ENCODE data around the gene USH1G.
"Not testable (repeated sequence)": the region's sequence is repeated elsewhere in the genome, so short reads cannot be mapped to it uniquely, and the experiment has no call there.

USH1G gene

GRCh38 chr17:74922694-74923537 is at the start of gene USH1G:
Gene USH1G, minus strand, starts transcription at chr17:74923255. Its CDS starts 182 bp downstream, at chr17:74923073.
- WGBS (ENCODE audit: insufficient coverage, insufficient read length), result no CpG with 5 or more reads among the region's 57 CpGs
- no peak for DNase-seq (ENCODE audit: low read depth, low spot score)
- H3K36me3 ChIP-seq (ENCODE audit: control insufficient read depth, insufficient read depth, low read length), result no peaks in the 10 kb centered on the region; the same call in 1 of the 2 replicates
- H3K27ac ChIP-seq (ENCODE audit: low read length), result no peak within 1 kb of the TSS
- H3K9me3 ChIP-seq (ENCODE audit: control insufficient read depth, insufficient read depth, low read length), result no peaks in the 10 kb centered on the region
- H3K27me3 ChIP-seq (ENCODE audit: control insufficient read depth, insufficient read depth, low read length), result peaks cover 40% of the 10 kb centered on the region
- peaks cover 10% of the 10 kb centered on the region for H3K4me1 ChIP-seq (ENCODE audit: control insufficient read depth, insufficient read depth, low read length)
- H3K4me3 ChIP-seq (ENCODE audit: low read length), result peak within 1 kb of the TSS; percentile 34; the same call in 1 of the 2 replicates

GRCh38 chr17:74972107-74972972 is 49.3 kb upstream of the USH1G start, which contains the start of gene HID1:
Gene HID1, minus strand, starts transcription at chr17:74972759. Its CDS starts 103 bp downstream, at chr17:74972656.
- Histone ChIP-seq H3K27me3 (ENCODE audit: control insufficient read depth, insufficient read depth, low read length) (peaks cover 17% of the 10 kb centered on the region), H3K36me3 (ENCODE audit: control insufficient read depth, insufficient read depth, low read length) (no peaks in the 10 kb centered on the region), H3K4me1 (ENCODE audit: control insufficient read depth, insufficient read depth, low read length) (peaks cover 7% of the 10 kb centered on the region; the same call in 1 of the 2 replicates), H3K4me3 (ENCODE audit: low read length) (peak within 1 kb of the TSS; percentile 61; the same call in 1 of the 2 replicates), H3K27ac (ENCODE audit: low read length) (no peak within 1 kb of the TSS), H3K9me3 (ENCODE audit: control insufficient read depth, insufficient read depth, low read length) (no peaks in the 10 kb centered on the region)
- DNase-seq (ENCODE audit: low read depth, low spot score), result no peak
- WGBS (ENCODE audit: insufficient coverage, insufficient read length), result no CpG with 5 or more reads among the region's 95 CpGs

GRCh38 chr17:74971842-74972106 is 48.7 kb upstream of the USH1G start:
- Histone ChIP-seq H3K9me3 (ENCODE audit: control insufficient read depth, insufficient read depth, low read length) (no peaks in the 10 kb centered on the region), H3K27me3 (ENCODE audit: control insufficient read depth, insufficient read depth, low read length) (peaks cover 17% of the 10 kb centered on the region), H3K27ac (ENCODE audit: low read length) (no peak overlapping the region), H3K4me3 (ENCODE audit: low read length) (peak overlapping the region; percentile 61; the same call in 1 of the 2 replicates), H3K36me3 (ENCODE audit: control insufficient read depth, insufficient read depth, low read length) (no peaks in the 10 kb centered on the region), H3K4me1 (ENCODE audit: control insufficient read depth, insufficient read depth, low read length) (peaks cover 7% of the 10 kb centered on the region; the same call in 1 of the 2 replicates)
- no peak for DNase-seq (ENCODE audit: low read depth, low spot score)
- WGBS (ENCODE audit: insufficient coverage, insufficient read length), result no CpG with 5 or more reads among the region's 9 CpGs

GRCh38 chr17:74971069-74971841 is 48.2 kb upstream of the USH1G start:
- H3K4me1 ChIP-seq (ENCODE audit: control insufficient read depth, insufficient read depth, low read length), result peaks cover 7% of the 10 kb centered on the region; the same call in 1 of the 2 replicates
- no peaks in the 10 kb centered on the region for H3K36me3 ChIP-seq (ENCODE audit: control insufficient read depth, insufficient read depth, low read length)
- H3K27ac ChIP-seq (ENCODE audit: low read length), result no peak overlapping the region
- H3K9me3 ChIP-seq (ENCODE audit: control insufficient read depth, insufficient read depth, low read length), result no peaks in the 10 kb centered on the region
- peak overlapping the region; percentile 61; the same call in 1 of the 2 replicates for H3K4me3 ChIP-seq (ENCODE audit: low read length)
- WGBS (ENCODE audit: insufficient coverage, insufficient read length), result no CpG with 5 or more reads among the region's 8 CpGs
- peaks cover 17% of the 10 kb centered on the region for H3K27me3 ChIP-seq (ENCODE audit: control insufficient read depth, insufficient read depth, low read length)
- DNase-seq (ENCODE audit: low read depth, low spot score), result no peak

- Histone ChIP-seq H3K27ac (ENCODE audit: low read length) (no peak overlapping the region), H3K4me1 (ENCODE audit: control insufficient read depth, insufficient read depth, low read length) (peaks cover 7% of the 10 kb centered on the region; the same call in 1 of the 2 replicates), H3K36me3 (ENCODE audit: control insufficient read depth, insufficient read depth, low read length) (no peaks in the 10 kb centered on the region), H3K27me3 (ENCODE audit: control insufficient read depth, insufficient read depth, low read length) (peaks cover 17% of the 10 kb centered on the region), H3K4me3 (ENCODE audit: low read length) (no peak overlapping the region), H3K9me3 (ENCODE audit: control insufficient read depth, insufficient read depth, low read length) (no peaks in the 10 kb centered on the region)
- no peak for DNase-seq (ENCODE audit: low read depth, low spot score)
- WGBS (ENCODE audit: insufficient coverage, insufficient read length), result no CpG with 5 or more reads among the region's 3 CpGs
Observed at GRCh38 chr17:74970395-74970794, 47.3 kb upstream of the USH1G start.

GRCh38 chr17:74969501-74969900 is 46.4 kb upstream of the USH1G start:
- H3K4me3 ChIP-seq (ENCODE audit: low read length); H3K4me1 ChIP-seq (ENCODE audit: control insufficient read depth, insufficient read depth, low read length); DNase-seq (ENCODE audit: low read depth, low spot score); H3K9me3 ChIP-seq (ENCODE audit: control insufficient read depth, insufficient read depth, low read length); H3K36me3 ChIP-seq (ENCODE audit: control insufficient read depth, insufficient read depth, low read length); H3K27ac ChIP-seq (ENCODE audit: low read length): not testable (repeated sequence)
- no CpG with 5 or more reads among the region's 5 CpGs for WGBS (ENCODE audit: insufficient coverage, insufficient read length)
- H3K27me3 ChIP-seq (ENCODE audit: control insufficient read depth, insufficient read depth, low read length), result peaks cover 16% of the 10 kb centered on the region

- H3K9me3 ChIP-seq (ENCODE audit: control insufficient read depth, insufficient read depth, low read length), result no peaks in the 10 kb centered on the region
- H3K27ac ChIP-seq (ENCODE audit: low read length), result no peak overlapping the region
- no CpG with 5 or more reads among the region's 5 CpGs for WGBS (ENCODE audit: insufficient coverage, insufficient read length)
- H3K36me3 ChIP-seq (ENCODE audit: control insufficient read depth, insufficient read depth, low read length), result no peaks in the 10 kb centered on the region
- peaks cover 7% of the 10 kb centered on the region; the same call in 1 of the 2 replicates for H3K4me1 ChIP-seq (ENCODE audit: control insufficient read depth, insufficient read depth, low read length)
- DNase-seq (ENCODE audit: low read depth, low spot score), result no peak
- H3K27me3 ChIP-seq (ENCODE audit: control insufficient read depth, insufficient read depth, low read length), result peaks cover 13% of the 10 kb centered on the region
- H3K4me3 ChIP-seq (ENCODE audit: low read length), result no peak overlapping the region
Observed at GRCh38 chr17:74968361-74968780, 45.3 kb upstream of the USH1G start.

- WGBS (ENCODE audit: insufficient coverage, insufficient read length), result no CpG with 5 or more reads among the region's 14 CpGs
- no peaks in the 10 kb centered on the region for H3K27me3 ChIP-seq (ENCODE audit: control insufficient read depth, insufficient read depth, low read length)
- DNase-seq (ENCODE audit: low read depth, low spot score), result no peak
- no peak overlapping the region for H3K4me3 ChIP-seq (ENCODE audit: low read length)
- no peak overlapping the region for H3K27ac ChIP-seq (ENCODE audit: low read length)
- H3K4me1 ChIP-seq (ENCODE audit: control insufficient read depth, insufficient read depth, low read length), result peaks cover 7% of the 10 kb centered on the region
- no peaks in the 10 kb centered on the region for H3K9me3 ChIP-seq (ENCODE audit: control insufficient read depth, insufficient read depth, low read length)
- H3K36me3 ChIP-seq (ENCODE audit: control insufficient read depth, insufficient read depth, low read length), result no peaks in the 10 kb centered on the region
Observed at GRCh38 chr17:74964988-74965622, 42.0 kb upstream of the USH1G start.

GRCh38 chr17:74964246-74964761 is 41.2 kb upstream of the USH1G start:
- Histone ChIP-seq H3K27ac (ENCODE audit: low read length) (no peak overlapping the region), H3K9me3 (ENCODE audit: control insufficient read depth, insufficient read depth, low read length) (no peaks in the 10 kb centered on the region), H3K27me3 (ENCODE audit: control insufficient read depth, insufficient read depth, low read length) (no peaks in the 10 kb centered on the region), H3K4me3 (ENCODE audit: low read length) (no peak overlapping the region), H3K4me1 (ENCODE audit: control insufficient read depth, insufficient read depth, low read length) (peaks cover 7% of the 10 kb centered on the region), H3K36me3 (ENCODE audit: control insufficient read depth, insufficient read depth, low read length) (no peaks in the 10 kb centered on the region)
- WGBS (ENCODE audit: insufficient coverage, insufficient read length), result no CpG with 5 or more reads among the region's 12 CpGs
- no peak for DNase-seq (ENCODE audit: low read depth, low spot score)
